Tibial nerve (tissue), 3 donors: ENCODE data around the gene HOGA1.

ENCODE experiments used
- EP300 ChIP-seq, 2 donors: sonication (generic); formaldehyde crosslinking; IDR thresholded peaks; one replicate each; pipeline ENCODE4 v1.6.1; 2017; ENCODE audit warnings: antibody characterized with exemption in 2 of 2, mild to moderate bottlenecking in 1 of 2
- POLR2A ChIP-seq, 2 donors: fragments of 450-650 bp; IDR thresholded peaks; one replicate each; pipeline ENCODE4 v1.6.1; 2017; ENCODE audit warnings: antibody characterized with exemption in 2 of 2, mild to moderate bottlenecking in 2 of 2, moderate library complexity in 2 of 2

GRCh38 chr10:97547271-97547600 lies 37.0 kb upstream of the HOGA1 start:
- TF ChIP-seq POLR2A (IDR thresholded peaks at IDR 0.05), result no peak
- TF ChIP-seq EP300 (IDR thresholded peaks at IDR 0.05), result no peak
